ENCODE data around the gene VIPR2.
"Not testable (repeated sequence)": the region's sequence is repeated elsewhere in the genome, so short reads cannot be mapped to it uniquely, and the experiment has no call there.

Gene VIPR2

DNA sequence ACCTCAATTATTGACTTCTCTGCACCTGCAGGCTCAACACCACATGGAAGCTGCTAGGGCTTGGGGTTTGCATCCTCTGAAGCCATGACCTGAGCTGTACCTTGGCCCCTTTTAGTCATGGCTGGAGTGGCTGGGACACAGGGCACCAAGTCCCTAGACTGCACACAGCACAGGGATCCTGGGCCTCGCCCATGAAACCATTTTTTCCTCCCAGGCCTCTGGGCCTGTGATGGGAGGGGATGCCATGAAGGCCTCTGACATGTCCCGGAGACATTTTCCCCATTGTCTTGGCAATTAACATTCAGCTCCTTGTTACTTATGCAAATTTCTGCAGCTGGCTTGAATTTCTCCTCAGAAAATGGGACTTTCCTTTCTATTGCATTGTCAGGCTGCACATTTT, 160.7 kb downstream of the VIPR2 start:
- DNase-seq; intact Hi-C loops (cut with DNase I): not testable (repeated sequence)

DNA sequence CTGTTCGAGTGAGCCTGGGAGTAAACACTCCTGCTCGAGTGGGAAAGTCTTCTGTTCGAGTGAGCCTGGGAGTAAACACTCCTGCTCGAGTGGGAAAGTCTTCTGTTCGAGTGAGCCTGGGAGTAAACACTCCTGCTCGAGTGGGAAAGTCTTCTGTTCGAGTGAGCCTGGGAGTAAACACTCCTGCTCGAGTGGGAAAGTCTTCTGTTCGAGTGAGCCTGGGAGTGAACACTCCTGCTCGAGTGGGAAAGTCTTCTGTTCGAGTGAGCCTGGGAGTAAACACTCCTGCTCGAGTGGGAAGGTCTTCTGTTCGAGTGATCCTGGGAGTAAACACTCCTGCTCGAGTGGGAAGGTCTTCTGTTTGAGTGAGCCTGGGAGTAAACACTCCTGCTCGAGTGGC, 162.6 kb downstream of the VIPR2 start:
- intact Hi-C loops (cut with DNase I); DNase-seq: not testable (repeated sequence)

DNA sequence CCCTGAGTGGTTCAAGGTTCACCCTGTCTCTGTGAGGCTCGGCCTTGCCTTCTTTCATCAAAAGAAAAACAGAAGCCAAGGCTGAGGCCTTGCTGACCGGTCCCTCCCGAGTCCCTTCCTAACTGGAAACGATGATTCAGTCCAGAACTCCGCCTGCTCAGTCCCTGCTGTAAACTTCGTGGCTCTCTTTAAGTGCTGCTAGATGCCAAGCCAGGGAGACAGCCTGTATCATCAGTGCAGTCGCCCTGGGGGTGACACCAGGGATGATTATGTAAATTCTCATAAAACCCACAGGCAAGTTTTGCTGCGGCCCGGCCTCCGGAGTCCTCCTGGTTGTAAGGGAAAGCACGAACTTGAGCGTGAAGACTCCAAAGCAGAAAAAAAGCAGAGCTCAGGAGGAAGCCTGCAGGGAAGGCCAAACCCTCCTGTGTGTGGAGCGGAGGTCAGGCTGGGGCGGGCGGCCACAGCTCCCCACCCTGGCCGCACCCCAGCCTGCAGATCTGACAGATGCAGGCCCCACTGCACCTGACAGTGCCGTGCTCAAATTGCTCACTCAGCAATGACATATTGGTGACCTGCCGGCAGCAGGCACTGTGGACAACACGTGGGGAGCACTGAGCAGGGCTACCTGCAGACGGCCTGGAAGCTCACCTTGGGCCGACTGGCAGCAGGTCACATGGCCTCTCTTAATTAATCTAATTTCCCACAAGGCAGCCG, 164.9 kb downstream of the VIPR2 start:
- no peak for DNase-seq
- intact Hi-C loops (cut with DNase I): no loop called here

DNA sequence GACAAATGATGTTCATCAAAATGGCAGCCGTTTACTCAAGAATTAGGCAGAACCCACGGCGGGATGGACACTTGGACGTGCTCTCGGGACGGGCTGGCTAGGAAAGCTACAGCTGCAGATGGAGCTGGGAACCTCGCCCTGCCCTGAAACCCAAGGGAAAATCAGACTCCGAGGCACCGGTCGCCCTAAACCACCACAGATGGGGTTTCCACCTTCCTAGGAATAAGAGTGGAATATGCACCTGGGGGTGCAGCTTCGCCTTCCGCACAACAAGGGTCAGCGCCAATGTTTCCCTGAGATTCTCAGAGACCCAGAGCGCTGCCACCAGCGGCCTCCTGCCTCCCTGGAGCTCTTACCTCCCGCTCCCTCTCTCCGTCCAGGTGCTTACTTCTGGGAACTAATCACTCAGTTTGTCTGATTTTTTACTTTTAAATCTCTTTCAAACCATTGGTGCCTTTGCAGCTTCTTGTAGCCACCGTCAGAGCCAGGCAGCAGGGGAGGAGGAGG, 165.6 kb downstream of the VIPR2 start:
- no peak for DNase-seq
- intact Hi-C loops (cut with DNase I): no loop called here
